ENCODE results near the gene CDH4.

Gene CDH4

DNA sequence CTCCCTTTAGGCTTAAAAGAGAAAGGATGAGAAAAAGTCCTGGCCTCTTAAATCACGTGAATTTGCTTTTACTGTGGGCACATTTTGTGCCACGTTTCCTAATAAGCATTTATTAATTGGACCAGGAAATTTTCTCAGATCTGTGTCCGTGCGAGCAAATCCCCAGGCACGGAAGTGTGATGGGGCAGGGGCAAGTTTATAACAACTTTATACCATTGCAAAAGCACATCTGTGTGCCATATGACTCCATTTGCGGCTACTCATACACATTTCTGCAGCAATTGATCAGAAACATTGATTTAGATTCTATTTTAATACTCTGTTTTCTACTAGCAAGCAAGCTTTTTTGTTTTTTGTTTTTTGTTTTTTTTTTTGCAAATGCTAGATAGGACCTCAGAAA, 440.4 kb downstream of the CDH4 start:
- TF ChIP-seq, protein P1, sequence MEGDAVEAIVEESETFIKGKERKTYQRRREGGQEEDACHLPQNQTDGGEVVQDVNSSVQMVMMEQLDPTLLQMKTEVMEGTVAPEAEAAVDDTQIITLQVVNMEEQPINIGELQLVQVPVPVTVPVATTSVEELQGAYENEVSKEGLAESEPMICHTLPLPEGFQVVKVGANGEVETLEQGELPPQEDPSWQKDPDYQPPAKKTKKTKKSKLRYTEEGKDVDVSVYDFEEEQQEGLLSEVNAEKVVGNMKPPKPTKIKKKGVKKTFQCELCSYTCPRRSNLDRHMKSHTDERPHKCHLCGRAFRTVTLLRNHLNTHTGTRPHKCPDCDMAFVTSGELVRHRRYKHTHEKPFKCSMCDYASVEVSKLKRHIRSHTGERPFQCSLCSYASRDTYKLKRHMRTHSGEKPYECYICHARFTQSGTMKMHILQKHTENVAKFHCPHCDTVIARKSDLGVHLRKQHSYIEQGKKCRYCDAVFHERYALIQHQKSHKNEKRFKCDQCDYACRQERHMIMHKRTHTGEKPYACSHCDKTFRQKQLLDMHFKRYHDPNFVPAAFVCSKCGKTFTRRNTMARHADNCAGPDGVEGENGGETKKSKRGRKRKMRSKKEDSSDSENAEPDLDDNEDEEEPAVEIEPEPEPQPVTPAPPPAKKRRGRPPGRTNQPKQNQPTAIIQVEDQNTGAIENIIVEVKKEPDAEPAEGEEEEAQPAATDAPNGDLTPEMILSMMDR (IDR thresholded peaks at IDR 0.05; ENCODE audit: low read length, missing control alignments), result no peak
- no peak overlapping the region for H3K4me3 ChIP-seq (replicated peaks; ENCODE audit: low read depth, low read length)
- no peak for DNase-seq (ENCODE audit: low read depth)

DNA sequence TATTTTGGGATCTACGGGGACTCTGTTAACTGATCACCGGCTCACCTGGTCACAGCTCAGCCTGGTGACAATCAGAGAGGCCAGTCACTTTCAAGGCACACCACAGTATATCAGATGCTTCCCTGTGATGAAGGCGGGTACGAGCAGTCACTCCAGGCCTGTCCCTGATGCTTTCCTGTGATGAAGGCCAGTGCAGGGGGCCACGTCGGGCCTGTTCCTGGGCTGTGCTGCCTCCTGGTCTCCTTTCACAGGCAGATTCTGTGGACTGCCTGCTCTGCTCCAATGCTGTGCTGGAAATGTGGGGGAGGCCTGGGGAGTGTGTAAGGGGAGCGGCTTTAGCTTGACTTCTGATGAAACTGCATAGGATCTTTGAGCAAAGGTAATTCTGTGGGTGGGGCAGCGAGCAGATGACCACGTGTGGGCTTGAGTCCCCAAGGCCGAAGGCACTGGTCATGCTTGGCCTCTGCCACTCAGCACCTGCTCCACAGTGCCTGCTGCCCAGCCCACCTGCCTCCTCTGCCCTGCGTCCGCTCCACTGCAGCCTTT, 441.1 kb downstream of the CDH4 start:
- no peak overlapping the region for H3K4me3 ChIP-seq (replicated peaks; ENCODE audit: low read depth, low read length)
- no peak for DNase-seq (ENCODE audit: low read depth)
- TF ChIP-seq, protein P1 (IDR thresholded peaks at IDR 0.05; ENCODE audit: low read length, missing control alignments), result no peak

DNA sequence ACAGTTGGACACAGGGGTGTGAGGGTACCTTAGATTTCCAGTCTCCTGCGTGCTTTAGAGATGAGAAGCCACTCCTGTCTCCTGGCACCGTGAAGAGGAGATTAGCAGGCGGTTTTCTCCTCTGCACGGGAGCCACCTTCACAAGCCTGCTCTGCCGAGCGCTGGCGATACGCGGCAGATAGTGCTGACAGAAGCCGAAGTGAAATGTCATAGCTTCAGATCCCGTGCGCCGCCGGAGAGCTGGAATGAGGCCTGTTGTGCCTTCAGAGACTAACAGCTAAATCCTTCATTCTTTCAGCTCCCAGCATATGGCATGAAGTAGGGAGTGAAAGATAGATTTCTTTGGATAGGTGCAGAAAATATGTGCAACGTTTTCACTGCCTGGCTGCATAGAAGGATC, 442.6 kb downstream of the CDH4 start:
- H3K4me3 ChIP-seq (replicated peaks; ENCODE audit: low read depth, low read length), result no peak overlapping the region
- no peak for DNase-seq (ENCODE audit: low read depth)

DNA sequence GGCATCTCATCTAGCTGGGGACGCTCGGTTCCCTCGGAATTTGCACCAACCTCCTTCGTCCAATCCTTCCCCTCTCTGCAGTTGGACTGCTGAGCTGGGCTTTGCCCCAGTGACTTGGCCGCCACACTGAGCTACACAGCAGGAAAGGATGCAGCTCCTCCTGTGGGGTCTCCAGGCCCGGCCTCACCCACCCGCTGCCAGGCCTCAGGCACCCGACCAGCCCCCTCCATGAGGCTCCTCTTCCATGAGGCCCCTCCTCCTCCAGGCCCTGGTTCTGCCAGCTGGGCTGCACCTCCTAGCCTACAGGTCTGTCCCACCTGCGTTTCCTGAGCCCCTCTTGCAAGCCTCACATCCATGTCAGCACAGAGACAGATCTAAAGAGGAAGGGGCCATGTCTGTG, 443.7 kb downstream of the CDH4 start:
- TF ChIP-seq, protein P1 (IDR thresholded peaks at IDR 0.05; ENCODE audit: low read length, missing control alignments), result no peak
- H3K4me3 ChIP-seq (replicated peaks; ENCODE audit: low read depth, low read length), result no peak overlapping the region
- DNase-seq (ENCODE audit: low read depth), result no peak

More for the DNA sequence above, 442.6 kb downstream of the CDH4 start:
- TF ChIP-seq, protein P1 (IDR thresholded peaks at IDR 0.05; ENCODE audit: low read length, missing control alignments), result no peak

DNA sequence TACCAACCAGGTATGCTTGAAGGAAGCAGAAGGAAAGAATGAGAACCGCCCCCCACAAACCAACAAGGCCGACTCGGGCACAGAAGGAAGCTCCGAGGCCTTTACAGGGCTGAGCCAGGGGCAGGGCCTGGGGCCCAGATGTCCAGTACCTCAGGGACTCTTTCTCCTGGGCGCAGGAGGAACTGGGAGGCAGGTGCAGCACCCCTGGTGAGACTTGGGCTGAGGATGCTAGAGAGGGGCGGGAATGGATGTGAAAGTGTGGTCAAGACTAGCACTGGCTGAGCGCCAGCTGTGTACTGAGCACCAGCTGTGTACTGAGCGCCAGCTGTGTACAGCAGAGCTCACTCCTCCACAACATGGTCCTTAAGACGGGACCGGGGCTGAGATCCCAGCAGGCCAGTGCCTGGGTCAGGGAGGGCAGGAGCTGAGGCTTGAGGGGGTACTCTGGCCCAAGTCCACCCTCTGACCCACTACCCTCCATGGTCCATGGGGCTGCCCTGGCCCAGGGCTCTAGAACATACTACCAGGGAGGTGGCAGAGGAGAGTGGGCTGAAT, 444.2 kb downstream of the CDH4 start:
- H3K4me3 ChIP-seq (replicated peaks; ENCODE audit: low read depth, low read length), result no peak overlapping the region
- TF ChIP-seq, protein P1 (IDR thresholded peaks at IDR 0.05; ENCODE audit: low read length, missing control alignments), result no peak
- DNase-seq (ENCODE audit: low read depth), result no peak

DNA sequence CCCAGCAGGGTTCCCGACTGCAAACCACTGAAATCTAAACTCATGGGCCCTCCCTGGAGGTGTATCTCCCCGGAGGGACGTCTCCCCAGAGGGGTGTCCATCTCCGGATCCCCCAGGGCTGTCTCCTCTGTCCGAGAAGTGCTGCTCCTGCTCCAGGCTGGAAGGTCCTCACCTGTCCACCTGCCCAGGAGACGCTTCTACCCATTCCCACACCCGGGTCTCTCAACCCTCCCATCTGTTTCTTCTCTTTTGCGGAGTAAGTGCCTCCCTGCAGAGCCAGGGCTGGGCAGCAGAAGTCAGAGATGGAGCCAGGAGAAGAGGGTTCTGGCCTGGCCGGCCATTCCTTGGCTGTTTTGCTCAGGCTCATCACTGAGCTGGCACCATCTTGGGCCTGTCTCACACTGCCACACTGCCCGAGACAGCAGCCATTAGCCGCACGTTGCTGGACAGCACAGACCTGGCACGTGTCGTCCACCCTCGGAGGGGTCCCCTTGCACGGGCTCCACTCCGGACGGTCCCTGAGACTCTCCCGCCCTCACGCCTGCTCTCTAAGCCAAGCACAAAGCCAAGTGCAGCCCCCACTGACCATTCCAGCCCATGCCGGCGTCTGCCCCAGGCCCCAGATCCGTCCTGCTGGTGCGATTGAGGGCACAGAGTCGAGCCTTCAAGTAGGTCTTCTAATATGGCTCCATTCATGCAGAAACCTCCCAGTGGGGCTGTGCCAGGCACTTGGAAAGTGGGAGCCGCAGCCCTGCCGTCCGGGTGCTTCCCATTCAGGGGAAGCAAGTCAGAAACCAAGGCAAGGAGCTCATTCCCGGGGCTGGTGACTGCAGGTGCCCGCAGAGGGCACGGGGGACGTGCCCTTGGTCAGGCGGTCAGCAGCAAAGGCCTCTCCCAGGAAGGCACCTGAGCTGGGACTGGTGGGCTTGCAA, 445.9 kb downstream of the CDH4 start:
- TF ChIP-seq, protein P1 (IDR thresholded peaks at IDR 0.05; ENCODE audit: low read length, missing control alignments), result no peak

More for the DNA sequence above, 445.9 kb downstream of the CDH4 start:
- no peak overlapping the region for H3K4me3 ChIP-seq (replicated peaks; ENCODE audit: low read depth, low read length)
- DNase-seq (ENCODE audit: low read depth), result no peak
